HEK293T (cell line): ENCODE results near the gene PRLHR.

Experiments used
- ARNT ChIP-seq: fragments of 450-650 bp; IDR thresholded peaks from 2 replicates; pipeline ENCODE4 v1.6.1; 2017; ENCODE audit warnings: mild to moderate bottlenecking
- BHLHE40 ChIP-seq: fragments of 450-650 bp; IDR thresholded peaks from 2 replicates; pipeline ENCODE4 v1.6.1; 2016; ENCODE audit warnings: mild to moderate bottlenecking, moderate library complexity, borderline replicate concordance
- FOXA1 ChIP-seq: fragments of 450-650 bp; IDR thresholded peaks from 2 replicates; pipeline ENCODE4 v1.6.1; 2016; ENCODE audit warnings: mild to moderate bottlenecking
- FOXK2 ChIP-seq: fragments of 450-650 bp; IDR thresholded peaks from 2 replicates; pipeline ENCODE4 v1.6.1; 2016; ENCODE audit warnings: mild to moderate bottlenecking
- FOXM1 ChIP-seq: fragments of 450-650 bp; IDR thresholded peaks from 2 replicates; pipeline ENCODE4 v1.6.1; 2017; ENCODE audit warnings: mild to moderate bottlenecking, borderline replicate concordance
- L3MBTL2 ChIP-seq: fragments of 450-650 bp; conservative IDR thresholded peaks from 2 replicates; pipeline ENCODE4 v1.6.1; 2016; ENCODE audit warnings: mild to moderate bottlenecking
- LEF1 ChIP-seq: fragments of 450-650 bp; IDR thresholded peaks from 2 replicates; pipeline ENCODE4 v1.6.1; 2017; ENCODE audit warnings: mild to moderate bottlenecking, borderline replicate concordance
- PKNOX1 ChIP-seq: fragments of 450-650 bp; IDR thresholded peaks from 2 replicates; pipeline ENCODE4 v1.6.1; 2016
- SP1 ChIP-seq: fragments of 450-650 bp; IDR thresholded peaks from 2 replicates; pipeline ENCODE4 v1.6.1; 2017
- SUZ12 ChIP-seq: fragments of 450-650 bp; IDR thresholded peaks from 2 replicates; pipeline ENCODE4 v1.6.1; 2016; ENCODE audit warnings: mild to moderate bottlenecking
- TARDBP ChIP-seq: fragments of 450-650 bp; IDR thresholded peaks from 2 replicates; pipeline ENCODE4 v1.6.1; 2016
- ZNF384 ChIP-seq: fragments of 450-650 bp; IDR thresholded peaks from 2 replicates; pipeline ENCODE4 v1.6.1; 2016

- TF ChIP-seq FOXA1 = no peak
- no peak for TF ChIP-seq SP1
- no peak for TF ChIP-seq TARDBP
- no peak for TF ChIP-seq SUZ12
- no peak for TF ChIP-seq LEF1
- no peak for TF ChIP-seq PKNOX1
- no peak for TF ChIP-seq L3MBTL2
- TF ChIP-seq BHLHE40 = no peak
- no peak for TF ChIP-seq FOXM1
- TF ChIP-seq FOXK2 = no peak
- TF ChIP-seq ZNF384 = no peak
- TF ChIP-seq ARNT = no peak
Observed at GRCh38 chr10:118586911-118587310, 8.5 kb downstream of the PRLHR start.
